ENCODE measurements around the gene KATNIP. TPM values are rescaled to one million over a fixed set of nuclear protein-coding genes. Genes with fewer than 3 reads are reported as not detected.

The KATNIP gene
- total RNA-seq, 1 experiment from 2014 or later, result 21.5 TPM

DNA sequence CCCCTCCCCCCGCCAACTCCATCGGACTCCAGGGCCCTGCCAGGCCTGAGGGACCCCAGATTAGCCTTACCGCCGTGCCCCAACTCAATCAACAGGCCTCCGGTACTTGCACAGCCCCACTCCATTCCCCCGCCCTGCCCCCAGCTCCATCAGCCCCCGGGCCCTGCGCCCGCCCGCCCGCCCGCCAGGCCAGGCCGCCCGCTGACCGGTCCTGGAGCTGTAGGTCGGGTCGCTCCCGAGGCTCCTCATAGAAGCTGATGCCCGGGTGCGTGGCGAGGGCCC lies 539 bp upstream of the KATNIP start:
- H3K4me3 ChIP-seq (ENCODE audit: low read depth, low read length), result peak overlapping the region; percentile 80
- H3K9me3 ChIP-seq, result no peaks in the 10 kb centered on the region
- H3K36me3 ChIP-seq (ENCODE audit: control insufficient read depth, insufficient read depth, low read length), result no peaks in the 10 kb centered on the region
- DNase-seq, result no peak
- H3K27ac Mint-ChIP-seq (ENCODE audit: unreplicated experiment), result peak overlapping the region; percentile 100
- intact Hi-C loops (cut with micrococcal nuclease; ENCODE audit: unreplicated experiment), result no loop called here
- ChIA-PET POLR2A (interaction anchor here (0.6 to 1.0 kb wide), 6 partner anchors 9 to 175 kb away, joined by 3 to 4 read pairs (median 3); no protein-coding TSS in a partner anchor), CTCF (no interaction called here)
- TF ChIP-seq, protein P1, sequence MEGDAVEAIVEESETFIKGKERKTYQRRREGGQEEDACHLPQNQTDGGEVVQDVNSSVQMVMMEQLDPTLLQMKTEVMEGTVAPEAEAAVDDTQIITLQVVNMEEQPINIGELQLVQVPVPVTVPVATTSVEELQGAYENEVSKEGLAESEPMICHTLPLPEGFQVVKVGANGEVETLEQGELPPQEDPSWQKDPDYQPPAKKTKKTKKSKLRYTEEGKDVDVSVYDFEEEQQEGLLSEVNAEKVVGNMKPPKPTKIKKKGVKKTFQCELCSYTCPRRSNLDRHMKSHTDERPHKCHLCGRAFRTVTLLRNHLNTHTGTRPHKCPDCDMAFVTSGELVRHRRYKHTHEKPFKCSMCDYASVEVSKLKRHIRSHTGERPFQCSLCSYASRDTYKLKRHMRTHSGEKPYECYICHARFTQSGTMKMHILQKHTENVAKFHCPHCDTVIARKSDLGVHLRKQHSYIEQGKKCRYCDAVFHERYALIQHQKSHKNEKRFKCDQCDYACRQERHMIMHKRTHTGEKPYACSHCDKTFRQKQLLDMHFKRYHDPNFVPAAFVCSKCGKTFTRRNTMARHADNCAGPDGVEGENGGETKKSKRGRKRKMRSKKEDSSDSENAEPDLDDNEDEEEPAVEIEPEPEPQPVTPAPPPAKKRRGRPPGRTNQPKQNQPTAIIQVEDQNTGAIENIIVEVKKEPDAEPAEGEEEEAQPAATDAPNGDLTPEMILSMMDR (IDR thresholded peaks at IDR 0.05; ENCODE audit: insufficient read depth in 1 of 2, low read depth in 1 of 2, low read length in 1 of 2, severe bottlenecking in 1 of 2, unreplicated experiment in 1 of 2), result no peak
- no peaks in the 10 kb centered on the region for H3K27me3 Mint-ChIP-seq (ENCODE audit: insufficient read depth, unreplicated experiment)
- no peaks in the 10 kb centered on the region for H3K27me3 ChIP-seq (replicated peaks; ENCODE audit: control insufficient read depth, insufficient read depth, low read length)
- BruUV-seq (replicated peaks), result no TSS peak
- H3K9me3 Mint-ChIP-seq (ENCODE audit: unreplicated experiment), result no peaks in the 10 kb centered on the region
- peaks cover 8% of the 10 kb centered on the region; the same call in 1 of the 2 replicates for H3K4me1 ChIP-seq
- peak overlapping the region; percentile 98 for H3K4me3 Mint-ChIP-seq (ENCODE audit: unreplicated experiment)
- peaks cover 26% of the 10 kb centered on the region for H3K4me1 Mint-ChIP-seq (ENCODE audit: low read depth, unreplicated experiment)
- H3K36me3 Mint-ChIP-seq (ENCODE audit: insufficient read depth, unreplicated experiment), result peaks cover 46% of the 10 kb centered on the region

DNA sequence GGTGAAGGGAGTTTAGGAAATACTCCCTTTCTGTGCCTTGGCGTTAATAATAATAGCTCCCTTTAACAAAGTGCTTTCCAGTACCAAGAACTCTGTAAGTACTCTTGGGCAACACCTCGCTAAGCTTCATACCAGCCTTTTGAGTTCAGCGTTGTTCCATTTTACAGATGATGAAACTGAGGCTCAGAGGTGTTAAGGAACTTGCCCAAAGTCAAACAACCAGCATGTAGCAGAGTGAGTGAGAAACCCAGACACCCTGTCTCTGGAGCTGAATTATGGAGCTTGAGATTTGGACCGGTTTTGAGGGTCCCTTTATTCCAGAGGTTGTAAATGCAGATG lies 607 bp downstream of the KATNIP start:
- Mint-ChIP-seq H3K9me3 (ENCODE audit: unreplicated experiment) (no peaks in the 10 kb centered on the region), H3K36me3 (ENCODE audit: insufficient read depth, unreplicated experiment) (peaks cover 34% of the 10 kb centered on the region), H3K4me3 (ENCODE audit: unreplicated experiment) (peak overlapping the region; percentile 98), H3K4me1 (ENCODE audit: low read depth, unreplicated experiment) (peaks cover 26% of the 10 kb centered on the region), H3K27me3 (ENCODE audit: insufficient read depth, unreplicated experiment) (no peaks in the 10 kb centered on the region), H3K27ac (ENCODE audit: unreplicated experiment) (peak overlapping the region; percentile 100)
- ChIA-PET POLR2A (no interaction called here), CTCF (interaction anchor here (1.0 kb wide), 1 partner anchor 315 kb away, joined by 3 read pairs; no protein-coding TSS in a partner anchor)
- H3K27me3 ChIP-seq (replicated peaks; ENCODE audit: control insufficient read depth, insufficient read depth, low read length), result no peaks in the 10 kb centered on the region
- no peak for DNase-seq
- H3K4me1 ChIP-seq, result peaks cover 8% of the 10 kb centered on the region; the same call in 1 of the 2 replicates
- no peaks in the 10 kb centered on the region for H3K9me3 ChIP-seq
- intact Hi-C loops (cut with micrococcal nuclease; ENCODE audit: unreplicated experiment), result no loop called here
- BruUV-seq (replicated peaks), result TSS peak; percentile 89
- H3K36me3 ChIP-seq (ENCODE audit: control insufficient read depth, insufficient read depth, low read length), result no peaks in the 10 kb centered on the region
- peak overlapping the region; percentile 64 for H3K4me3 ChIP-seq (ENCODE audit: low read depth, low read length)
- TF ChIP-seq, protein P1 (IDR thresholded peaks at IDR 0.05; ENCODE audit: insufficient read depth in 1 of 2, low read depth in 1 of 2, low read length in 1 of 2, severe bottlenecking in 1 of 2, unreplicated experiment in 1 of 2), result no peak

DNA sequence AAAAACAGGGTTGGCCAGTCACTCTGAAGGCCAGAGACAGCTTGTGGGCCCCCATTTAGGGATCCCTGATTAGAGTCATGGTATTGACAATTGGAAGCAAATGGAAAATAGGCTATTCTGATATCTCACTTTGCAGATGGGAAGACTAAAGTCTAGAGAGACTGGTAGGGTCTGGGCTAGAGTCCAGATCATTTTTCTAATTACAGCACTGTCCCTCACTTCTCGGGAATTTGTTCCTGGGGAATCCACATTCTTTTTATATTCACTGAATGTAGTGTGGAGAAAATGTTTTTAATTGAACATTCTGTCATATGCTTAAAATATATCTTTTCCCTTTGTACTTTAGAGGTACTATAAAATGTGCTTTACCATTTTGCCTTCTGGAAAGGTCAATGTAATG lies 1.1 kb downstream of the KATNIP start:
- Mint-ChIP-seq H3K4me1 (ENCODE audit: low read depth, unreplicated experiment) (peaks cover 23% of the 10 kb centered on the region), H3K27me3 (ENCODE audit: insufficient read depth, unreplicated experiment) (no peaks in the 10 kb centered on the region), H3K4me3 (ENCODE audit: unreplicated experiment) (peak overlapping the region; percentile 98), H3K27ac (ENCODE audit: unreplicated experiment) (no peak overlapping the region), H3K9me3 (ENCODE audit: unreplicated experiment) (no peaks in the 10 kb centered on the region), H3K36me3 (ENCODE audit: insufficient read depth, unreplicated experiment) (peaks cover 32% of the 10 kb centered on the region)
- POLR2A ChIA-PET, result no interaction called here
- no peak overlapping the region for H3K4me3 ChIP-seq (ENCODE audit: low read depth, low read length)
- TF ChIP-seq, protein P1 (IDR thresholded peaks at IDR 0.05; ENCODE audit: insufficient read depth in 1 of 2, low read depth in 1 of 2, low read length in 1 of 2, severe bottlenecking in 1 of 2, unreplicated experiment in 1 of 2), result no peak
- peaks cover 8% of the 10 kb centered on the region; the same call in 1 of the 2 replicates for H3K4me1 ChIP-seq
- H3K27me3 ChIP-seq (replicated peaks; ENCODE audit: control insufficient read depth, insufficient read depth, low read length), result no peaks in the 10 kb centered on the region
- H3K9me3 ChIP-seq, result no peaks in the 10 kb centered on the region
- no peaks in the 10 kb centered on the region for H3K36me3 ChIP-seq (ENCODE audit: control insufficient read depth, insufficient read depth, low read length)
- intact Hi-C loops (cut with micrococcal nuclease; ENCODE audit: unreplicated experiment), result no loop called here
- CTCF ChIA-PET, result no interaction called here
- no peak for DNase-seq
- no TSS peak for BruUV-seq (replicated peaks)

Data from Caco-2 (cell line).